ENCODE measurements around the gene FRRS1.

Gene FRRS1
- 22.9 to 145 (median 70.1) reads per million in 17 experiments for total RNA-seq

DNA sequence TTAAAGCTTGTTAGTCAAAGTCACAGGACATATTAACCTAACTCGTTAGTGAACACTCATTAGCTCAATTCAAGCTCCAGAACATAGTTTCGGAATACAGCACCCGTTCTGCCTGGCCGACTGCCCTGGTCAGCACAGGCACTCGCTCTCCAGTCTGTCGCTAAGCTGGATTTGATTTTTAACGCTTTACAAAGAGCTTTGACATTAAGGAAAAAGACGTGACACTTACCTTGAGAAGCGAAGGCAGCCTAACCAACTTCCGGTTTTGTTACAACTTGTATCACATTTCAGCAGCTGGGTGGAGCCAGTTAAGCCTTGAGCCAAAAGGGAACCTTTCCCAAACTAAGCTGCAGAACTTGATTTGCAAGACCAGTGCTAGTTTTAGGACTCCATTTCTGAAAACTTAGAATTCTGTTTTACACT lies at the start of gene FRRS1:
Gene FRRS1 (minus strand): TSS at position 258 of the 423 bp plus-strand sequence. CDS start 17,867 bp downstream, outside the sequence.
- peak; percentile 85 to 94 (median 90) for DNase-seq

GRCh38 chr1:99814373-99814900 lies 48.0 kb upstream of the FRRS1 start:
- no peak for DNase-seq

GRCh38 chr1:99811747-99812146 lies 45.3 kb upstream of the FRRS1 start:
- no peak for DNase-seq

- DNase-seq: no peak
Measured at GRCh38 chr1:99811075-99811474, 44.6 kb upstream of the FRRS1 start.

DNA sequence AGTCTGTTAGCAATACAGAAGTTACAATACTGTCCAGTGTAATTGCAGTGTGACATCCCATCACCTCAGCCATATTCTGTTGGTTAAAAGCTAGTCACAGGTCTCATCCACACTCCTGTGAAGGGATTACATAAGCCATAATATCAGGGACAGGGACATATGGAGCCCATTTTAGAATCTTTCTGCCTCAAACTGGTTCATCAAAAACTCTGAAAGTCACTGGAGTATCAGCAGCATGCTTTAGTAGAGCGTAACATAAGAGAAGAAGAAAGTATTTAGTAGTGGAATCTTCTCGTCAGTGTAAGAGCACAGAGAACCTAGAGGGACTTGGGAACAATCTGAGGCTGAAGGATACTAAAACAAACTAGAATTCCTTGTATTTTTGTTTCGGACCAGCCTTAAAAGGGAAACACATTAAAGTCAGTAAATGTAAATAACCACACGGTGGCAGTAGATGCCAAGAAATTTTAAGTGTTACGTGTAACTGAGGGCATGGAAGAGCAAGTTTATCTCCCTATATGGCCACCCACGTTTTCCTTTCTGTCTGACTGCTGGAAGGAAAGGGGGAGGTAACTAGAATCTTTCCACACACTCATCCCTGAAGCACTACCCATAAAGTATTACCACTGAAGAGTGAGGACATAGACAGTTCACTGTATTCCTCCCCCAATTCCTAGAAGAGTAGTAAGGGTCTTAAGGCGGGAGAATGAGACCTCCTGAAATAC lies 42.1 kb upstream of the FRRS1 start:
- DNase-seq: peak; percentile 73 to 93 (median 87)

DNA sequence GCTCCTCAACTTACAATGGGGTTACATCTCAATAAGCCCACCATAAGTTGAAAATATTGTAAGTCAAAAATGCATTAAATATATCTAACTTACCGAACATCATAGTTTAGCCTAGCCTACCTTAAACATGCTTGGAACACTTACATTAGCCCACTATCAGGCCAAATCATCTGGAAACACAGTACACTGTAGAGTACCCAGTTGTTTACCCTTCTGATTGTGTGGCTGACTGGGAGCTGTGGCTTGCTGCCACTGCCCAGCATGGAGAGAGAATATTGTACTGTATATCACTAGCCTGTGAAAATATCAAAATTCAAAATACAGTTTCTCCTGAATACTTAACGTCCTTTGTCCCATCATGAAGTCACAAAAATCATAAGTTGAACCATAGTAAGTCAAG lies 40.4 kb upstream of the FRRS1 start:
- no peak for DNase-seq

GRCh38 chr1:99801584-99801983 lies 35.1 kb upstream of the FRRS1 start:
- DNase-seq: no peak

GRCh38 chr1:99793861-99794260 lies 27.4 kb upstream of the FRRS1 start:
- DNase-seq: peak in 3 of 4 experiments; percentile 17 to 36 (median 22)

DNA sequence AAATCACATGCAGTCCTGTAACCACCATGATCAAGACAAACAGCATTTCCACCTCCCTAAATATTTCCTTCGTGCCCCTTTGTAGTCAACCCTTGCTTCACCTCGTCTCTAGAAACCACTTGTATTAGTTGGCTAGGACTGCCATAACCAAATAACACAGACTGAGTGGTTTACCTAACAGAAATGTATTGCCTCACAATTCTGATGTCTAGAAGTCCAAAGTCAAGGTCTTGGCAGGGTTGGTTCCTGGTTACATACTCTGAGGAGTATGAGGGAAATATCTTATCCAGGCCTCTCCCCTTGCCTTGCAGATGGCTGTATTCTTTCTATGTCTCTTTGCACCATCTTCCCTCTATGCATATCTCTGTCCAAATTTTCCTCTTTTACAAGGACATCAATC lies 23.3 kb upstream of the FRRS1 start:
- no peak for DNase-seq

- DNase-seq: no peak
Measured at GRCh38 chr1:99788896-99789295, 22.5 kb upstream of the FRRS1 start.

DNA sequence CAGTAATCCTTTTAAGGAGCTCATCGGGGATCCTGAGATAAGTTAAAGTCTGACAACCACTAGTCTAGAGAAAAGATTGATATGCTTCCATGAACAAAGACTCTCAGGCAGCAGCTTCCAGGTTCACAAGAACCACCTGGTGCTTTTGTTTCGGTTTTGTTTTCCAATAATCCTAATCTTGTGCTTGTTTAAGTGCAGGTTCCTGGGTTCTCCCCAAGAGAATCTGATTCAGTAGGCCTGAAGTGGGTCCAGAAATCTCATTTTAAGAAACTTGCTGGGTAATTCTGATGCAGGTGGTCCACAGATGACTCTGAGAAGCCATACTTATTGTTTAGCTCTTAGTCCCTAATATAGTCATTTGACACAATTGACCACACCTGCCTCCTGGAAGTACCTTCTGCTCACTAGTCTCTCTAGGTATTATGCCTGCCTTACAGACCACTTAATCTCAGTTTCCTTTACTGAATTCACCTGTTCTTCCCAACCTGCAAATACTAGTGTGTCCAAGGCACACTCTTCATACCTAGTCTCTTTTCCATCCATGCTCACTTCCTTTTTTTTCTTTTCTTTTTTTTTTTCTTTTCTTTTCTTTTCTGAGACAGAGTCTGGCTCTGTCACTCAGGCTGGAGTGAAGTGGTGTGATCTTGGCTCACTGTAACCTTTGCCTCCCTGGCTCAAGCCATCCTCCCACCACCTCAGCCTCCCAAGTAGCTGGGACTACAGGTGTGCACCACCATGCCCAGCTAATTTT lies 20.5 kb upstream of the FRRS1 start:
- no peak for DNase-seq

DNA sequence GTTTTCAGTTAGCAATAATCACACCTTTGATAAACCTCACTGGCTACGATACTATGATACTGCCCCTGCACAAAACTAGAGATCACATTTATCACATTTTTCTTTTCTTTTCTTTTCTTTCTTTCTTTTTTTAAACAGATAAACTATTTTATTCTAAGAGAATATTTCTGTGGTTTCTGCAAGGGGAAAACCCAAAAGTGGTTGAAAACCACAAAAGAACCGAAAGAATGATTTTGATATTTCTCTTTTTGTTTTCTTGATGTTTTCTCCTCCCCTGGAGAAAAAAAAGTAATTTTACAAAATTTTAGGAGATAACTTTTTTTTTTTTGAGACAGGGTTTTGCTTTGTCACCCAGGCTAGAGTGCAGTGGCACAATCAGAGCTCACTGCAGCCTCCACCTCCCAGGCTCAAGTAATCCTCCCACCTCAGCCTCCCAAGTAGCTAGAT lies 18.4 kb upstream of the FRRS1 start:
- no peak for DNase-seq

DNA sequence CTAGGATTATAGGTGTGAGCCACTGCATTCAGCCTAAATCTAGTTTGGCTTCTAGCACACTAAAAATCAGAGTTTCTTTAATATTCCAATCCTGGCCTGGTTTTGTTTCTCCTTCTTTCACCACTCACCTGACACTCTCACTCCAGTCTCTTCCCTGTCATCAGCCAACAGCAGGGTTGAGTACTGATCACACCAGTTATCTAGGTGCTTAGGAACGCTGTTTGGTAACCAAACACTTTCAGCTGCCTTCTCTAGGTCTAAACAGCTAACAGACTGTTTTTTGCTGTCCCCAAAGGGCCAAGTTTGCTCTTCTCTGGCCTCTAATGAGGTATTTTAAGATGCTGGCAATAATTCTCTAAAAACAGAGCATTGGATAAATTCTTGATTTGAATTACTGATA lies 17.7 kb upstream of the FRRS1 start:
- no peak for DNase-seq

DNA sequence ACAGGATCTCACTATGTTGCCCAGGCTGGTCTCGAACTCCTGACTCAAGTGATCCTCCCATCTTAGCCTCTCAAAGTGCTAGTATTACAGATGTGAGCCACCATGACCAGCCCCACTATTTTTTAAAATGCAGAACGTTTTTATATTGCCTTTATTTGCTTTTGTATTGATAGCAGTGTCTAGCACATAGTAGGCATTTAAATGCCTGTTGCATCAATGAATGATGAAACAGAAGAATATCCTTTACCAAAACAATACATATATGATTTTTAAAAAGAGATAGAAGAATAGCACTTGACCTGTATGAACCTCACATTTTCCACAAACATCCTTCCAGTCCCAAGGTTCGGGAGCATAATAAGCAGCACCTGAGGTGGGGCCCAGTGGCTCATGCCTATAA lies 16.5 kb upstream of the FRRS1 start:
- DNase-seq: no peak

DNA sequence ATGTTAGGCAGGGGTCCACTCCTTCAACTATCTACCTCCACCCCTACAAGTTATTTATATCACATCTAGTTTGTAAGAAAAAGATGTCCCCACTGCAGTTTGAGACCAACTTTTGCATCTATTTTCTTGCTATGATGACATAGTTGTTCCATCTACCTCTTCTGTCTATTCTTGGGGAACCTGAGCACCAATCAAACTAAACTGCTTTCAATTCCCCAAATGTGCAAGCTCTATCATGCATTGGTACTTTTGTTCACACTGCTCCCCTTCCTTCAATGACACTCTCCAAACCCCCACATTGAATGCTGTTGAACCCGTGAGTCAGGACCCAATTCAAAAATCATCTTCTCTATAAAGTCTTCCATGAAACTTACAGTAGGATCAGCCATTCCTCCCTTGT lies 16.0 kb upstream of the FRRS1 start:
- DNase-seq: no peak

DNA sequence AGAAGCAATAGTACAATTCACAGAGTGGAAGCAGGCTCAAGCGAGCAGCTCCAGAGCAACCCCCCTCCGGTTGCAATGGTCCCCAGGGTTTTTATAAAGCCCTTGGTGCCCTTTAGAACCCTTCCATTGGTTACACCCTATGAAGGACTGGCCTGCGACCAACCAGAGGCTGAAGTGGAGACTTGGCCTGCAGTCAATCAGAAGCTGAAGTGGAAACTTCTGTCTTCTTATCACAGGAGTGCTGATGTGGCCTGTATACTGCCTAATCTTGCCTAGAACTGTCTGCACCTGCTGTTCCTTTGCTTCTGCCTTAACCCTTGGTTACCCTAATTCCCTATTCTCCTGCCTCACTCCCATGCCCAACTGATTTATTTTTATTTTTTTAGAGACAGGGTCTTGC lies 15.4 kb upstream of the FRRS1 start:
- no peak for DNase-seq

- DNase-seq: peak in 2 of 4 experiments; percentile 22 to 31
Measured at GRCh38 chr1:99777752-99778151, 11.3 kb upstream of the FRRS1 start.

DNA sequence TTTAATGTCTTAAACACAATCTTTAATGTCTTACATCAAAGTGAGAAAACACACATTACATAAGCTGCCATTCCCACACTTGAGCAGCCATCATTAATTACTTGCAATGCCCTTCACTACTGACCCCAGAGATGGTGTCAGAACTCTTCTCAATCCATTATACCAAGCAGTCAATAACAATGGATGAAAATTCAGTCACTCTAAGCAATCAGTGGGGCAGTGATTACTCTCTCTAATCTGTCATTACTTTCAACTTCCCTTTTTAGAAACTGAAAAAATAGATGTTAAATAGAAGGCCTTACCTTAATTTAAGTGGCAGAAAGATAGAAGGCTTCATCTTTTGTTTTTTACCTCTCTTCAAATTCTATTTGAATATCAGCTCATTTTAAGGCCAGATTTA lies 9.7 kb upstream of the FRRS1 start:
- no peak for DNase-seq

DNA sequence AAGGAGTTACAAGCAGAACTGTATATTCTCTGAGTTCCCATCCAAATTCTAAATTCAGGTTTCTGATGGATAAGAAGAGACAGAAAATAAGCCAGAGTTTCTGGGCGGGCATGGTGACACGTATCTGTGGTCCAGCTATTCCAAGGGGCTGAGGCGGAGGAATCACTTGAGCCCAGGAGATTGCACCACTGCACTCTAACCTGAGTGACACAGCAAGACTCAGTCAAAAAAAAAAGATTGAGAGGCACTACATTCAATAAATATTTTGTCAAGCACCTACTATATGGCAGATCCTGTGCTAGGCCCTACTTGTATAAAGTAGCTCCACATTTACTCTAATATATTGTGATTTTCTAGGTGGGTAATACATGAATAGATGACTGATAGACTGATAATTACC lies 6.4 kb upstream of the FRRS1 start:
- DNase-seq: no peak

GRCh38 chr1:99771513-99771918 lies 5.1 kb upstream of the FRRS1 start:
- DNase-seq: peak in 1 of 4 experiments; percentile 28

GRCh38 chr1:99768524-99769245 lies 2.2 kb upstream of the FRRS1 start:
- no peak for DNase-seq

DNA sequence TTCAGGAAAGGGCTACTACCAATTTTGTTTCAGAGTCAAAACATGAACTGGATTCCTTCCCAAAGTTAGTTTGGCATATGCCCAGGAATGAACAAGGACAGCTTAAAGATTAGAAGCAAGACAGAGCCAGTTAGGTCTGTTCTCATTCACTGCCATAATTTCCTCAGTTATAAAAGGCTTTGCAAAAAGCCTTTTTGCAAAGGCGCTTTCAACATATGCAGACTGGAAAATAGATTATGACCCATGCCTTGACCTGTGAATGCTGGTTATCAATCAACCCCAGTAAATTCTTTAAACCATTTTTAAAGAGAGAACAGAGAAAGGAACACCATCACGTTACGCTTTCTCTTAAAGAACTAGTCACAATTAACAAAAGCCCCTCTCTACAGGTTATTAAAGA lies 1.7 kb upstream of the FRRS1 start:
- no peak for DNase-seq

DNA sequence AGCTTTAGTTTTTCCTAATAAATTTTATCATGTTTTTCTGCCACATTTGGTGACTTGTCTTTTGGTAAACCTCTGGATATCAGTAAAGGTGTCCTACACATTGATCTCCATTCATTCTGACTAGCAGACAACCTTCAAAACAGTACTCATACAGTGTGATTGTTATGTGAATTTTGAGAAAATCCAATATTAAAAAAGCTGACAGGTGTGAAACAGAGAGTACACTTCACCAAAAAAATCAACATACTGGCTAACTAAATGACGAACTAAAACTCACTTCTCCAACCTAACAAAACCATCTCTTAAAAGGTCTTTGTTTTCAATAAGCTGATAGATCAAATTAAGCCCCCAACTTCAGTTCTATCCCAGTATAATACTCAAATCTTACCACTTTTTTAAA lies 1.5 kb downstream of the FRRS1 start:
- no peak for DNase-seq

Data from suppressor macrophage (primary cell).